Activated CD8-positive, alpha-beta memory T cell treated with anti-CD3 and anti-CD28 coated beads for 24 hours (primary cell): ENCODE data around the gene PWWP2B.
"Not testable (repeated sequence)": the region's sequence is repeated elsewhere in the genome, so short reads cannot be mapped to it uniquely, and the experiment has no call there.

ENCODE experiments used
- DNase-seq: peaks from one replicate; pipeline ENCODE4 v3.0.0-alpha.2; 2020

Gene PWWP2B

DNA sequence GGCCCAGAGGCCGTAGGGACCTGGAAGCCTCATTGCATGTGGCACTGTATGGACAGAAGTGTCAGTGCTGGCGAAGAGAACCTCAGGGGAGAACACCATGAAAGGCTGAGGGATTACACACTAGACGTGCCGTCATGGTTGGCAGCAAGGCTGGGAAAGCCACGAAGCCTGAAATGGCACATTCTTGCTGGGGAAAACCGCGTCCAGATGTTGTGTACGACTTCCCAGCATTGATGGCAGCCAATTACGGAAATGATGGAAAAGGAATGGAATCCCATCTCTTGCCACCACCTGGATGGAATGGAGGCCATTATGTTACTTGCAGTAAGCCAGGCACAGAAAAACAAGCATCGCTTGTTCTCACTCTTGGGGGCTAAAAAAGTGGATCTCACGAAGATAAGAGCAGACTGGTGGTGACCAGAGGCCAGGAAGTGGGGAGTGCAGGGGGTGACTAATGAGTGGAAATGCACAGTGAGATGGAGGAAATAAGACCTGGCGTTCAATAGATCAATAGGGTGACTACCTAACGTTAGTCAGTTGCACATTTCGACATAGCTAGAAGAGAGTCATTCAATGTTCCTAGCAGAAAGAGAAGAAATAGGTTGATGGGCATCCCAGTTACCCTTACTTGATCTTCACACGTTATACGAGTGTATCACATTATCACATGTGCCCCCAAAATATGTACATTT is 14.6 kb upstream of the PWWP2B start:
- DNase-seq, result no peak

DNA sequence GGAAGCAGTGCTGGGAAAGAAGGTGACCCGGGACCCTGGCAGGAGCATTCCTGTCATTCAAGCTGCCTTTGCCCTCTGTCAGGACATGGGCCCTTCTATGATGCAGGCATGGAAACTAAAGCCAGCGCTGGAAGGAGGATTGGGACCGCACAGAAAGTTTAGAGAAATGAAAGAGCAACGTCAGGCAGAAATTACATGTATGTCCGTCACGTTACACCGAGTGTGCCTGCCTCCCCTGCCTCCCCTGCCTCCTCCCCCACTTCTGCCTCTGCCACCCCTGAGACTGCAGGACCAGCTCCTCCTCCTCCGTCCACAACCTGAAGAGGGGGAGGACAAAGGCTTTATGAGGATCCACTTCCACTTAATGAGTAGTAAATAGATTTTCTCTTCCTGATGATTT is 13.9 kb upstream of the PWWP2B start:
- DNase-seq, result no peak

DNA sequence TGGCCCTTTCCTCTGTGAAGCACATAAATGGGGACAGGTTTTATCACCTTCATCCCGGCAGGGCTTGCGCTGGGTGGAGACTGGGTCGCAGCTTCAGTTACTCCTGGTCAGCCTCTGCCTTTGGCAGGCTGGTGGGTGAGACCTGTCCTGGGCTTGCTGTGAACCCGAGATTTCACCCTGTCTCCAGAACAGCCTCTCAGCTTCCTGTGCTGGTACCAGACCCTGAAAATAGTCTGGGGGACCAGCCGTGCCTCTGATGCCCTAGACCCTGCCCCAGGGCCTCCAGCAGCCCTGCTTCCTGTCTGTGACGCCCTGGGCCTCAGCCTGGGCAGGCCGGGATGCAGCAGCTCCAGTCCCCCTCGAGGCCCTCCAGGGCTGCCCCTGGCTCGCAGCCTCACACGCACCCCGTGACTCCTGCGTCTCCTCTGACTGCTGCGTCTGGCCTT is 13.2 kb upstream of the PWWP2B start:
- DNase-seq, result no peak

DNA sequence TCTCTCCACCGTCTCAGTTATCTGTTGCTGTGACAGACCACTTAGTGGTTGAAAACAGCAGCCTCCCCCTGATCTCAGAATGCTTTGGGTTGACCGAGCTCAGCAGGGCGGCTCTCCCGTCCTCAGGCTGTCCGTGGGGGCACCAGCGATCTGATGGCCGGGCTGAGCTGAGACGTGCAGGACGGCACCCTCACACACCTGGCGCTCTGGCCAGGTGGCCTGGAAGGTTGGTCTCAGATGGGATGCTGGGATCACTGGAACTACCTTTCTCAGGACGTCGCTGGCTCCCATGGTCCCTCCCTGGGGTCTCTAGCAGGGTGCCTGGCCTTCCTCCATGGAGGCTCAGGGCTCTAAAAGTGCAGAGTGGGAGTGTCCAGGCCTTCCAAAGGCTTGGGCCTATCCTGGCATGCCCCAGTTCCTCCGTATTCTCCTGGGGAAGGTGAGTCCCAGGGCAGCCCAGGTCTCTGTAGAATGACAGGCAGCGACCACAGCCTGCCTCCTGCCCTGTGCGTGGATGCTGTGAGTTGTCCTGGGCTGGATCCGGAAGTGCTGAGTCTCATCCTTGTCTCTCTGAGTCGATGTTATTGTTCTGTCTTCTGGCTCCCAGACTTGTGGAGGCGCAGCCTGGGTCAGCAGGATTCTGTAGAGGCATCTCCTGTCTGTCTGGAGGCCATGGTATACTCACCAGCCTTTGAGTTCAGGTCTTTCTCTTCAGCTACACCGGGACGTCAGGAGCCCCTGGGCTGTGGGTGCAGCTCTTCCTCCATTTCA is 12.2 kb upstream of the PWWP2B start:
- no peak for DNase-seq

DNA sequence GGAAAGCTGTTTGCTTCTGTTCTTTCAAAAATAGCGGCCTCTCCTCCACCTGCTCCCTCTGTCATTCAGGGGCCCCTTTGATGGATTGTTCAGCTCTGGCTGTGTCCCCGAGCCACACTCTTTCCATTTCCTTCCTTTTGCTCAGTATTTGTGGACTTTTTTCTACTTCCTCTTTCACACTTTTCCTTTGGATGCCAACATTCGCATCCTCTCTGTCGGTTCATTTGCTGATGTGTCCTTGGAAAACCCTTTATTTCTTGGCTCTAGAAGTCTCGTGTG is 11.7 kb upstream of the PWWP2B start:
- no peak for DNase-seq

DNA sequence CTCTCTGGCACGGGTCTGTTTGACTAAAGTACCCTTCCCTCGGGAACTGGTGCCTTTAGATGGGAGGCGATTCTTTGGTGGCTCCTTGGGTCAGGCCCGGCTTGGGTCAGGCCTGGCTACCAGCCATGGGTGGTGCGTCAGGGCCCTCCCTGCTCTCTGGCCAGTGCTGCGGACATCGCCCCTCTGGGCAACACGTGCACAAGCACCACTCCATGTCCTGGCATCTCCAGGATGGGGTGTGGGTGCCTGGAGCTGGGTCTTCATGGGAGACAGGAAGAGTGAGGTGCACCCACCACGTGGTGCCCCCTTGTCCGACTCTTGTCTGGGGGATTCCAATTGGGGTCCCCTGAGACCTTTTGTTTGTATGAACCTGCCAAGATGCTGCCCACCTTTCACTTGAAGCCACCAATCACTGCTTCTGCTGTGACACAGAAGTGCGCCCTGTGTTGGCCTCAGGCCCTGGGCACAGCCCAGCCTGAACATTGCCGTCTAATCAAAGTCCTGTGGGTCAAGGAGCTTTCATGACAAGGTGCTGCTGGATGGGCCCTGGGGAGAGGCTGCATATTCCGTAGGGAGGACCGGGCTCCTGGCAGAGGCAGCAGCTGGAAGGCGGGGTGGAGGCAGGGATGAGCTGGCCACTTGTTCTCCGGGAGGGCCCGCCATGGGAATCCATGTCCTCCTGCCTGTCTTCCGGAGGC is 11.1 kb upstream of the PWWP2B start:
- no peak for DNase-seq

DNA sequence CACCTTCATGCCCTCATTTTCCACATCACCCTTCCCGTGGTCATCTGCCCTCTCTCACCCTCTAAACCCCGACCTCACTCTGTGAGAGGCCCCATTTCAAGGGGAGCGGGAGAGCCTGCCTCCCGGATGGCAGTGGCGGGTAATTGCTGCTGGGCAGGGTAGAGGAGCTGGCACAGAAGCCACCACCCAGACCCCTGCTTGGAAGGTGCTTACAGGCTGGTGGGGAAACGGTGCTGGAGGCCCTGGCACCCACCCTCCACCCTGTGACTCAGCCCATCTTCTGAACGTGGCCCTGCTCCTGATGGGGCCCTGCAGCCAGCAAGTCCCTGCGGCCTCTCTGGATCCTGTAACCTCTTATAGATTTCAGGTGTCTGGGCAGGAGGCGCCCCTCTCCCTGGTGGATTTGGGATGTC is 10.6 kb upstream of the PWWP2B start:
- no peak for DNase-seq

DNA sequence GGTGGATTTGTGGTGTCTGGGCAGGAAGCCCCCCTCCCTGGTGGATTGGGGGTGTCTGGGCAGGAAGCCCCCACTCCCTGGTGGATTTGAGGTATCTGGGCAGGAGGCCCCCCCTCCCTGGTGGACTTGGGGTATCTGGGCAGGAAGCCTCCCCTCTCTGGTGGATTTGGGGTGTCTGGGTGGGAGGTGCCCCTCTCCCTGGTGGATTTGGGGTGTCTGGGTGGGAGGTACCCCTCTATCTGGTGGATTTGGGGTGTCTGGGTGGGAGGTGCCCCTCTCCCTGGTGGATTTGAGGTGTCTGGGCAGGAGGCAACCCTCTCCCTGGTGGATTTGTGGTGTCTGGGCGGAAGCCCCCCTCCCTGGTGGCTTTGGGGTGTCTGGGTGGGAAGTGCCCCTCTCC is 10.1 kb upstream of the PWWP2B start:
- not testable (repeated sequence) for DNase-seq

DNA sequence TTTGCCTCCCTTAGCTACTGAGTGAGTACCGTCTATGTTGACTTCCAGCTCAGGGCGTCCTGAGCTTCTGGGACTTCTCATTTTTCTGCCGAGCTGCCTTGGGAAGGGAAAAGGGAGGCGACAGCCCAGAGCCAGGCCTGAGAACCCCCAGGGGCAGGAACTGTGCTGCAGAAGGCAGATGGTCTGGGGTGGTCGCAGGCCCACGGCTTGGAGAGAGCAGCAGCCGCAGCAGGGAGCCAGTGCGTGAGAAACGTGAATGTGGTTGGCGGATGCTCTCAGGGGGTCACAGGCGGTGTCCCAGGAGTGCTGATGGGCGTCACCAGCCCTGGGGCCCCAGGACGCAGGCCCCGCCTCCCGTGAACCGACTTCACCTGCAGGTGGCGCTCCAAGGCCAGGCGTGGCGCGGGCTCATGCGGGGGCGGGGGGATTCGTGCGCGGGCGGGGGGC is 9.2 kb upstream of the PWWP2B start:
- peak; percentile 90 for DNase-seq

DNA sequence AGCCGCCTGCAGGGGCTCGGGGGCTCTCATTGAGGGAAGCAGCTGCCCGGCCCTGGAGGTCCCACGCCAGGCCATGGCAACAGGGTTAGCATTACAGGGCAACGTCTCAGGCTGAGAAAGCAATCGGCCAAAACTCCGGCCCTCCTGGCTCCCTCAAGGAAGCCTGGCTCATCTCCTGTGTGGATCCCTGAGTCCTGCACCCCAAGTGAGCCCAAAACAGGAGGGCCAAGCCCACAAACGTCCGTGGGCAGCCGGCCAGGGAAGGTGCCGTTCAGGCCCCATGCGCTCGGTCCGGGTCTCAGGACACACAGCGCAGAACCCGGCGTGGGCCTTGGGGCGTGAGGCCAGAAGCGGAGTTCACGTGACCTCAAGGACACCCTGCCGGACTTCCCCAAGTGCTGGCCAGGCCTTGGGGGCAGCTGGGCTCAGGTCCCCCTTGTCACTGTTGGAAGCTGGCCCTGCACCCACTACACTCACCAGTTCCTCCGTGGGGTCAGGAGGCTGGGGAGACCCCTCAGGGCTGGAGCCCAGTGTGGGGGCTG is 8.0 kb upstream of the PWWP2B start:
- peak; percentile 62 for DNase-seq

DNA sequence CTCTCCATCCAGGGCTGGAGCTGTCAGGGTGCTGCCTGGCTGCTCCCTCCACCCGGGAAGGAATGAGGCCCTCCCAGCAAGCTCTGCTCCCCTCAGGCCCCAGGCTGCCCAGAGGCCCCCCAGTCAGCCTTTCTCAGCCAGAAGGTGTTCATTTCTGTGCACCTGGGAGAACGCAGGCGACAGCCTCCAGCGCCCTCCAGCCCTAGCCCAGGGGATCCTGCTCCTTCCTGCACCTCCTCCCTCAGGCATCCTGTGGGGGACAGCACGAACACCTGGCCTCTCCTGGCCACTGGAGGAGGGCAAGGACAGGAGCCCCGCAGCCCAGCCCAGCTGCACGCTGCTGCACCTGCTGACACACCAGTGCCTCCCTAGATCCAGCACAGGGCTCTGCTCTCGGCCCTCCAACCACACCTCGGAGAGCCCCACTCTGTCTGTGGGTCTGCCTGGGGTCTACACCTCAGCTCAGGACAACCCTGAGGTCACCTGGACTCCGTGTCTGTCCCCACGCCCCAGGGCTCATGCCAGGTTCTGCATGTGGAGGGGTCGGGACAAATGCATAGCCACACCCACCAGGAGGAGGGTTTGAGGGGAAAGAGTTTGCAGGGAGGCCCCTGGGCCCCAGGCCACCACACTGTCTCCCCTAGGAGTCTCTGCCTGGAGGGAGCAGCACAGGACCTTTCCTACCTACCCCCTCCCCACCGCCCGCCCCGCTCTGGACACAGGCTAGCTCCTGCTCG is 7.4 kb upstream of the PWWP2B start:
- no peak for DNase-seq

DNA sequence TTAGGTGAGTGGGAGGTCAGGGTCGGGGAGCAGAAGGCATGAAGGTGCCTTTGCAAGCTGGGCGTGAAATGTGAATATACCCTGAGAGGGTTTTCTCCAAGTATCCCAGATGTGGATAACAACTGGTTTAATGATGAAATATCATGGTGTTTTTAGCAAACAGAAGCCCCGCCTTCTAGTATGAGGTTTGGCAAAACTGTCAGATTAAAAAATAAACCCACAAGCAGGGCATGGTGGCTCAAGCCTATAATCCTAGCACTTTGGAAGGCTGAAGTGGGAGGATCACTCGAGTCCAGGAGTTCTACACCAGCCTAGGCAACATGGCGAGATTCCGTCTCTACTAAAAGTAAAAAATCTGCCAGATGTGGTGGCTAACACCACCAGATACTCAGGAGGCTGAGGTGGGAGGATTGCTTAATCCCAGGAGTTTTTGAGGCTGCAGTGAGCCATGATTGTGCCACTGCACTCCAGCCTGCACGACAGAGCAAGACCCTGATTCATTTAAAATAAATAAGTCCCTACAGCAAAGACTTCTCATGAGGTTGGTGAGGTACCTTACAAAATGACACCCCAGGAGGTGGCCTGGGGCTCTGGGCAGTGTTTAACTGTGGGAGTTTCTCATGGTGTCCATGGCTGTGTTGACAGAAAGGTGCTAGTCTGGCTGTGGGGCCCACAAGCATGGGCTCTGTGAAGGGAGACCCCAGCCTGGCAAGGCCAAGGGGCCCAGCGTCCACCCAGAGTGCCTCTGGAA is 6.7 kb upstream of the PWWP2B start:
- DNase-seq, result no peak

DNA sequence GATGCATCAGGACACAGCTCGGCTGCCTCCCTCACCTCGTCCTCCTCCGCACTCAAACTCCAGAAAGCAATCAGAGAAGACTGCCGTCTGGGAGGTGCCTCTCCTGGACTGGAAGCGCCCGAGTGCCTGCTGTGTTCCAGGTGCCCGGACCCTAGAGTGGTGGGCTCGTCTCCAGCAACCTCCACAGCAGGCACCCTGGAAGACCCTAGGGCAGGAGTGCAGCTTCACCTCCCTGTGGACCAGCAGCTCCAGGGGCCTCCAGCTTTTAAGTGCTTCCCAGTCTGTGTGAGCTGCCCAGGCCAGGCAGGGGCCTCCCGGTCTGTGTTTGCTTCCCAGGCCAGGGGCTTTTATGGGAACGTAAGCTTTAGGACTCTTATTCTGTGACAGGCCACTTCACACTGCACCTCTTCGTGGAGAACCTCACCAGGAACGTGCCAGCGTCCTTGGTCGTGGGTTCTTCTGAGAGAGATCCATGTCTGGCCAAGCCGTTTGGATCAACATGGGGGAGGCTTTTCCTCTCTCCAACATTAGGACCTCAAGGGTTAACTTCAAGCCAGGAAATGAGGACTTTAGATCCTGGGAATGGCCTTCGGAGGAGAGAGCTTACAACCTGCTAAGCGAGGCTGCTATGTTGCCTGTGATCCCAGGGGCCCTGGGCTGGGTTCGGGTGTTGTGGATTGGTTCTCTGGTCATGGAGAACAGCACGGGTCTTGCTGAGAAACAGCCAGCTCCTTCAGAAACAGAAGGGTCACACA is 5.9 kb upstream of the PWWP2B start:
- DNase-seq, result no peak

DNA sequence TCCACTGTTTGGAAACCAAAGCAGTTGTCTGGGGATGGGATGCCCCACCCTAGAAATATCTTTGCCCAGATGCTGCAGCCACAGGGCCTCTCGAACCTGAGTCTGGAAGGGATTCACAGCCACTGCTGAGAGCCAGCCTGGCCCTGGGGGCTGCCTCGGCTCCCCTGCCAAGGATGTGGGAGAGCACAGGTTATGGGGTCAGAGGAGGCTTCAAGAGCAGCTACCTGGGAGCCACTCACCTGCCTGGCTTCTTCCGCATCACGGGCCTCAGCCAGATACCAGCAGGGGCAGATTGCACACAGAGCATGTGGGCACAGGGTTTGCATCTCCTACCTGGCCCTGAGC is 5.4 kb upstream of the PWWP2B start:
- no peak for DNase-seq

DNA sequence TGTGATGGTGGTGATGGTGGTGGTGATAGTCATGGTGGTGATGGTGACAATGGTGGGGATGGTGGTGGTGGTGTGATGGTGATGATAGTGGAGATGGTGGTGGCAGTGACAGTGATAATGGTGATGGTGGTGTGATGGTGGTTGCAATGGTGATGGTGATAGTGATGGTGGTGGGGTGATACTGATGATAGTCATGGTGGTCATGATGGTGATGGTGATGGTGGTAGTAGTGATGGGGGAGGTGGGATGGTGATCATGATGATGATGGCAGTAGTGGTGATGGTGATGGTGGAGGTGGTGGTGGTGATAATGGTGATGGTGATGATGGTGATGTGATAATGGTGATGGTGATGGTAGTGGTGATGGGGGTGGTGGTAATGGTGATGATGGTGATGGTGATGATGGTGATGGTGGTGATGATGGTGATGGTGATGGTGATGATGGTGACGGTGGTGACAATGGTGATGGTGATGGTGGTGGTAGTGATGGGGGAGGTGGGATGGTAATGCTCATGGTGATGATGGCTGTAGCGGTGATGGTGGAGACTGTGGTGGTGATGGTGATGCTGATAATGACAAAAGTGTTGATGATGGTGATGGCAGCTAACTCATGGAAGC is 4.7 kb upstream of the PWWP2B start:
- DNase-seq, result no peak

DNA sequence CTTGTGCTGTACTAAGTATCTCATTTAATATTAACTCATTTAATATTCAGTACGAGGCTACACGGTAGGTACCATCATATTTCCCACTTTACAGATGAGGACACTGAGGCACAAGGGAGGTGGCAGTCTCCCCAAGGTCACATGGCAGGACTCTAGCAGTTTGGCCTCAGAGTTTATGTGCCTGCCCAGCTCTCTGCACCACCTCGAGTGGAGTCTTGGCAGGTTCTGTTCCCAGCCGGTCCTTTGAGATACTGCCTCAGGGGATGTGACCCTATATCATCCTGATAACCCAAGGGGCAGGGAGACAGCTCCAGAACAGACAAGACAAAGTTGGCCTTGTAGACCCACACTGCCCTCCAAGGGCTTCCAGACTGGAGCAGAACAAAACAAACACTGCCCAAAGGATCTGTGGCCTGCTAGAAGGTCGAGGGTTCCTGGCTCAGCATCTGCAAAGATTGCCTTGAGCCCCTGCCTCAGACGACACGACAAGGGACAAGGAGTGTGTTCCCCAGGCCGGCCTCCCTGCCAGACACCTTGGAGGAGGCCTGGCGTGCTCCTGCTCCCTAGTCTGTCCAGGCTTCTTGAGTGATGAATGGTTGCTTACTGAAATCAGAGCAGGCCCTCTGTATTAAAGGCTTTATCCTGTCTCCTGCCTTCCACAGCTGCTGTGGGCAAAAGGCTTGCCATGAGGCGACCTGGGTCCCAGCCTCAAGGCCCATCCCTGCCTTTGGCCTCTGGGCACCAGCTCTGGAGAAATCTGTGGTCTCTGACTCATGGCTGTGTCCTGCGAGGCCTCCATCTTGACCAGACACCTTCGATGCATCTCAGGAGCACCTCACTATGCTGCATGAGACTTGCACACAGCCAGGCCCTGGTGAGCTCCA is 3.9 kb upstream of the PWWP2B start:
- no peak for DNase-seq

DNA sequence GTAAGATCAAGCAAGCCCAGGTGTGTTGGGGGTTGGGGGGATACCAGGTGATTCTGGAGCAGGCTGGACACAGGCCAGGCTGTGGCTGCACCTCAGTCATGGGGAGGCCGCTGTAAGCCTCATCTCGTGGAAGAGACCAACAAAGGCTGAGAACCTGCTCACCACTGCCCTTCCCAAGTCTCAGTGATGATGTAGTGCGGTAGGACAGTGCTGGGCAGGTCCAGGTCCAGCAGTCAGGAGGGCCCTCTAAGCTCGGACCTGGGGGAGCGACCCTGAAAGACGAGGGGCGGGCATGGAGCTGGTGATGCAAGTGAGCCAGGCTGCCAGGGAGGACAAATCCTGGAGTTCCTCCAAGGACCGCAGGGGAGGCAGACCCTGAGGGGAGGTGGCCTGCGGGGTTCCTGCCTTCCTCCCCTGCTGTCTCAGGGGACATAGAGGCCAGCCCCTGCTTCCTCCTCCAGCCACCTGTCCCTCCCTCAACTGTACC is 3.3 kb upstream of the PWWP2B start:
- DNase-seq, result no peak

DNA sequence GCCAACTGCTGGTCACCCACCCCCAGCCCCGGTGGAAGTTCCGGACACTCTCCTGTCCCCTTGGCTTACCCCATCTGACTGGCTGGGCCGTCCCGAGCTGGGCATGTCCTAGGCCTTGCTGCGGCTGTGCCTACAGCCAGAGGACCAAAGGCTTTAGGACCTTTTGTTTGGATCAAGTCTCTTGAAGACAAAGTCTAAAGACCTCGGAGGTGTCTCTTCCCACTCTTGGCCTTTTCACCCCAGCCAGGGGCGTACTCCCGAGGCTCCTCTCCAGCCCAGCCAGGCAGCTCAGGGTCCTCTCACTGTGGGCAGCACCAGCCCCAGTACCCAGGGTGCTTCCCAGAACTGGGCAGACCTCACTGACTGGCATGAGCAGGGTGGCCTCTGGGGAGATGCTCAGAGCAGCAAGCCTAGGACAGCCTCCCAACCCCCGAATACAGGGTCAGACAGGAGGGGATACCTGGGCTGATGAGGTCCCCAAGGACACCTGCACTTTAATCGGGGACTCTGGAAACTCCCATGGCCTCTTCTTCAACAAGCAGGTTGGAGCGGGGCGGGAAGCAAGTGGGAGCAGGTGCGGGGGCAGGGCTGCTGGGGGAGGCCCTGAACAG is 2.7 kb upstream of the PWWP2B start:
- DNase-seq, result no peak

DNA sequence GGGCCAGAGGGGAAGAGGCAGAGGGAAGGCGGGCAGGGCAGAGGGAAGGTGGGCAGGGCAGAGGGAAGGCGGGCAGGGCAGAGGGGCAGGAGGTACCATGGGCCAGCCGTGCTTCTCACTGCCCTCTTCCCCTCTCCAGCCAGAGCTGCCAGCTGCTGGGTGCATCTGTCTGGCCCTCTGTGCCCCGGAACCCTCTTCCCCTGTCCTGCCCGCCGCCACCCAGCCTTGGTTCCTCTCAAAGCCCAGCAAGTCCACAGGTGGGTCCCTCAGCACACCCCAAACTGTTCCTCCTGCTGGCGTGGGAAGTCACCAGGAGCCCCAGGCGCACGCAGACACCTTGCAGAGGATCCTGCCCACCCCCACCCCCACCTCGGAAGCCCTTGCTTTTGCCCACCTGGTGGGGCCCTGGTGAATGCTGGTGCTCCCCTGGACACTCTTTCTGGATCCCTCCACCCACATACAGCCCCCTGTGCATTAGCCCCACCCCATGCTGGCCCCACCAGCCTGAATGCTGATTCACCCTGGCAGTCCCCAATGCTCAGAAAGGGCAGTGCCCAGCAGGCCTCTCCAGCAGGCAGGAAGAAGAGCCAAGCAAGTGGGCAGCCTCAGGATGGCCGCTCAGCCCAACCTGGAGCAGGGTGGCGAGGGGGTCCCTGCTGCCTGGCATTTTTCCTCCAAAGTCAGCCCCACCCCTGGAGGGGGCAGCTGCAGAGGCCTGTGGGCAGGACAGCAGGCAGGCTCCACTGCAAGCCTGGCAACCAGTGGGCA is 1.9 kb upstream of the PWWP2B start:
- DNase-seq, result no peak
